SK-N-SH treated with all-trans-retinoic acid at 6 μM for 48 hours (cell line): ENCODE measurements around the gene CALCOCO1.

Experiments
- ARNTL ChIP-seq: fragments of 450-650 bp; formaldehyde crosslinking; IDR thresholded peaks from 2 replicates; pipeline ENCODE4 v1.5.0; 2020; ENCODE audit warnings: low read depth, mild to moderate bottlenecking, moderate library complexity, borderline replicate concordance
- GLIS3 ChIP-seq: fragments of 250-450 bp; sonication (Bioruptor Pico); IDR thresholded peaks from 2 replicates; pipeline ENCODE4 v1.5.0; 2020; ENCODE audit warnings: mild to moderate bottlenecking, moderate library complexity
- ISL1 ChIP-seq: fragments of 250-450 bp; sonication (Bioruptor Pico); IDR thresholded peaks from 2 replicates; pipeline ENCODE4 v2.1.2; 2022; ENCODE audit warnings: mild to moderate bottlenecking, moderate library complexity
- PPARA ChIP-seq: fragments of 250-450 bp; sonication (Bioruptor Pico); IDR thresholded peaks from 2 replicates; pipeline ENCODE4 v1.5.0; 2020; ENCODE audit warnings: mild to moderate bottlenecking, borderline replicate concordance
- SNAI2 ChIP-seq: fragments of 250-450 bp; sonication (Bioruptor Pico); IDR thresholded peaks from 2 replicates; pipeline ENCODE4 v1.5.0; 2020; ENCODE audit warnings: mild to moderate bottlenecking, moderate library complexity
- TCF4 ChIP-seq: fragments of 250-450 bp; sonication (Bioruptor Pico); IDR thresholded peaks from 2 replicates; pipeline ENCODE4 v1.8.0; 2021; ENCODE audit warnings: mild to moderate bottlenecking, moderate library complexity, borderline replicate concordance
- ZC3H10 ChIP-seq: fragments of 250-450 bp; sonication (Bioruptor Pico); IDR thresholded peaks from 2 replicates; pipeline ENCODE4 v1.5.1; 2021; ENCODE audit warnings: mild to moderate bottlenecking, moderate library complexity
- ZFP3 ChIP-seq: fragments of 250-450 bp; sonication (Bioruptor Pico); IDR thresholded peaks from 2 replicates; pipeline ENCODE4 v1.5.0; 2020; ENCODE audit warnings: mild to moderate bottlenecking, moderate library complexity
- ZNF70 ChIP-seq: fragments of 450-650 bp; formaldehyde crosslinking; IDR thresholded peaks from 2 replicates; pipeline ENCODE4 v1.5.0; 2020; ENCODE audit warnings: mild to moderate bottlenecking, moderate library complexity
- TF ChIP-seq, protein P1 (sequence below): fragments of 250-450 bp; sonication (Bioruptor Pico); IDR thresholded peaks from 2 replicates; pipeline ENCODE4 v1.5.1; 2021; ENCODE audit warnings: mild to moderate bottlenecking, moderate library complexity
- TF ChIP-seq, protein P2 (sequence below): fragments of 250-450 bp; sonication (Bioruptor Pico); IDR thresholded peaks from 2 replicates; pipeline ENCODE4 v1.8.0; 2020; ENCODE audit warnings: mild to moderate bottlenecking, moderate library complexity, borderline replicate concordance
- TF ChIP-seq, protein P3 (sequence below): fragments of 250-450 bp; sonication (Bioruptor Pico); IDR thresholded peaks from 2 replicates; pipeline ENCODE4 v1.5.1; 2020; ENCODE audit warnings: low read depth, mild to moderate bottlenecking, moderate library complexity

DNA sequence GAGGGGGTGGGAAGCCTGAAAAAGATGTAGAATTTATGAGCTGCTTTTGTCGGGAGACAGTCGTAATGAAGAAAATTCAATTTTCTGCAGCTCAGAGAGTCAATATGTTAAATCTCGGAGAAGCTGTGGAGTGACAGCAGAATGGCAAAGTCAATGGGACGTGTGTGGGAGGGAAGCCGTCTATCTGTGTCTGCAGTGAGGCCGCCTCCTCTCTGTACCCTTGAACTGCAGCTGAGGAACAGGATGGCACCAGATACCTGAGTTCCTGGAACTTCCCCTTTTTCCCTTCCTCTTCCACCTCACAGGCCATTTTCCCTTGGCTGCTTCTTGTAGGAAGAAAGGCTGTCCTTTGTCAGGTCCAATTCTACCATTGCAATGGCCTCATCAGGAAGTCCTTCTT, 9.3 kb upstream of the CALCOCO1 start:
- no peak for TF ChIP-seq TCF4 (CRISPR knock-in tag)
- no peak for TF ChIP-seq ZC3H10
- TF ChIP-seq, protein P1, sequence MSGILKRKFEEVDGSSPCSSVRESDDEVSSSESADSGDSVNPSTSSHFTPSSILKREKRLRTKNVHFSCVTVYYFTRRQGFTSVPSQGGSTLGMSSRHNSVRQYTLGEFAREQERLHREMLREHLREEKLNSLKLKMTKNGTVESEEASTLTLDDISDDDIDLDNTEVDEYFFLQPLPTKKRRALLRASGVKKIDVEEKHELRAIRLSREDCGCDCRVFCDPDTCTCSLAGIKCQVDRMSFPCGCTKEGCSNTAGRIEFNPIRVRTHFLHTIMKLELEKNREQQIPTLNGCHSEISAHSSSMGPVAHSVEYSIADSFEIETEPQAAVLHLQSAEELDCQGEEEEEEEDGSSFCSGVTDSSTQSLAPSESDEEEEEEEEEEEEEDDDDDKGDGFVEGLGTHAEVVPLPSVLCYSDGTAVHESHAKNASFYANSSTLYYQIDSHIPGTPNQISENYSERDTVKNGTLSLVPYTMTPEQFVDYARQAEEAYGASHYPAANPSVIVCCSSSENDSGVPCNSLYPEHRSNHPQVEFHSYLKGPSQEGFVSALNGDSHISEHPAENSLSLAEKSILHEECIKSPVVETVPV (CRISPR knock-in tag), result no peak
- no peak for TF ChIP-seq ISL1
- no peak for TF ChIP-seq ARNTL (CRISPR knock-in tag)
- TF ChIP-seq ZNF70 (CRISPR knock-in tag), result no peak
- TF ChIP-seq, protein P2, sequence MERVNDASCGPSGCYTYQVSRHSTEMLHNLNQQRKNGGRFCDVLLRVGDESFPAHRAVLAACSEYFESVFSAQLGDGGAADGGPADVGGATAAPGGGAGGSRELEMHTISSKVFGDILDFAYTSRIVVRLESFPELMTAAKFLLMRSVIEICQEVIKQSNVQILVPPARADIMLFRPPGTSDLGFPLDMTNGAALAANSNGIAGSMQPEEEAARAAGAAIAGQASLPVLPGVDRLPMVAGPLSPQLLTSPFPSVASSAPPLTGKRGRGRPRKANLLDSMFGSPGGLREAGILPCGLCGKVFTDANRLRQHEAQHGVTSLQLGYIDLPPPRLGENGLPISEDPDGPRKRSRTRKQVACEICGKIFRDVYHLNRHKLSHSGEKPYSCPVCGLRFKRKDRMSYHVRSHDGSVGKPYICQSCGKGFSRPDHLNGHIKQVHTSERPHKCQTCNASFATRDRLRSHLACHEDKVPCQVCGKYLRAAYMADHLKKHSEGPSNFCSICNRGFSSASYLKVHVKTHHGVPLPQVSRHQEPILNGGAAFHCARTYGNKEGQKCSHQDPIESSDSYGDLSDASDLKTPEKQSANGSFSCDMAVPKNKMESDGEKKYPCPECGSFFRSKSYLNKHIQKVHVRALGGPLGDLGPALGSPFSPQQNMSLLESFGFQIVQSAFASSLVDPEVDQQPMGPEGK (CRISPR knock-in tag), result no peak
- no peak for TF ChIP-seq ZFP3 (CRISPR knock-in tag)
- TF ChIP-seq, protein P3, sequence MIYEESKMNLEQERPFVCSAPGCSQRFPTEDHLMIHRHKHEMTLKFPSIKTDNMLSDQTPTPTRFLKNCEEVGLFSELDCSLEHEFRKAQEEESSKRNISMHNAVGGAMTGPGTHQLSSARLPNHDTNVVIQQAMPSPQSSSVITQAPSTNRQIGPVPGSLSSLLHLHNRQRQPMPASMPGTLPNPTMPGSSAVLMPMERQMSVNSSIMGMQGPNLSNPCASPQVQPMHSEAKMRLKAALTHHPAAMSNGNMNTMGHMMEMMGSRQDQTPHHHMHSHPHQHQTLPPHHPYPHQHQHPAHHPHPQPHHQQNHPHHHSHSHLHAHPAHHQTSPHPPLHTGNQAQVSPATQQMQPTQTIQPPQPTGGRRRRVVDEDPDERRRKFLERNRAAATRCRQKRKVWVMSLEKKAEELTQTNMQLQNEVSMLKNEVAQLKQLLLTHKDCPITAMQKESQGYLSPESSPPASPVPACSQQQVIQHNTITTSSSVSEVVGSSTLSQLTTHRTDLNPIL (CRISPR knock-in tag), result no peak
- TF ChIP-seq GLIS3 (CRISPR knock-in tag), result no peak
- TF ChIP-seq SNAI2, result no peak
- no peak for TF ChIP-seq PPARA (CRISPR knock-in tag)
